NCI-H524 treated with DMSO at 0.1 percent for 48 hours (cell line): ENCODE measurements around the gene EXOC8.

Experiments used
- DNase-seq: peaks from one replicate; lab custom pipeline; 2025; lab: John Stamatoyannopoulos, UW

EXOC8 gene

DNA sequence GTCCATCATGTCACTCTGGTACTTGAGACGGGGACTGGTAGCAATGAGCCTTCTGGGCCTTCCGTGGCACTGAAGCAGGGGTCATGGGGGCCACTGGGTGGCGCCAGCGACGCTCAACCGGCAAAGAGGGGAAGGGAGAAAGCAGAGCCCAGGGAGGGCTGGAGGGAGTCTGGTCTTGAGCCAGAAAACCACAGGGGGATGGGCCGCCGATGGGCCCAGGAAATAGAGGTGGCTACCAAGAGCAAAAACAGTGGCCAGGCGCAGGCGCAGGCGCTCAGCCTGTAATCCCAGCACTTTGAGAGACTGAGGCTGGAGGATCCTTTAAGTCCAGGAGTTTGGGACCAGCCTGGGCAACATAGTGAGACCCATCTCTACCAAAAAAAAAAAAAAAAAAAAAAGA lies 21.8 kb downstream of the EXOC8 start:
- no peak for DNase-seq

DNA sequence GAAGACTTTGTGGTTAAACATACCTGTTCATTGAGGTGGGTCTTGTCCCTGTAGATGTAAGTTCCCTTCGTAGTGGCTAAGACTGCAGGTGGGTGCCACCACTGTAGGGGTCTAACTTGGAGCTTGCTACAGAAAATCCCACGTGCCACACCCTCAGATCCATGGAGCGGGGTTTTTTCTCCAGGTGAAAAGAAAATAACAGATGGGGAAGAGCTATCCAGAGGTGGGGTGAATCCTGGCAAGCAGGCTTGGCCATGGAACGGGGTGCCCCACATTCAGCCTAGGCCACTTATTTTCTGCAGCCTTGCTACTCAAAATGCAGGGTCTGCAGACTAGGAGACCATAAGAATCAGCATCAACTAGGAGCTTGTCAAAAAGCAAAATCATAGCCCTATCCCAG lies 24.0 kb downstream of the EXOC8 start:
- no peak for DNase-seq

GRCh38 chr1:231312432-231312788 lies 25.2 kb downstream of the EXOC8 start:
- DNase-seq, result no peak

DNA sequence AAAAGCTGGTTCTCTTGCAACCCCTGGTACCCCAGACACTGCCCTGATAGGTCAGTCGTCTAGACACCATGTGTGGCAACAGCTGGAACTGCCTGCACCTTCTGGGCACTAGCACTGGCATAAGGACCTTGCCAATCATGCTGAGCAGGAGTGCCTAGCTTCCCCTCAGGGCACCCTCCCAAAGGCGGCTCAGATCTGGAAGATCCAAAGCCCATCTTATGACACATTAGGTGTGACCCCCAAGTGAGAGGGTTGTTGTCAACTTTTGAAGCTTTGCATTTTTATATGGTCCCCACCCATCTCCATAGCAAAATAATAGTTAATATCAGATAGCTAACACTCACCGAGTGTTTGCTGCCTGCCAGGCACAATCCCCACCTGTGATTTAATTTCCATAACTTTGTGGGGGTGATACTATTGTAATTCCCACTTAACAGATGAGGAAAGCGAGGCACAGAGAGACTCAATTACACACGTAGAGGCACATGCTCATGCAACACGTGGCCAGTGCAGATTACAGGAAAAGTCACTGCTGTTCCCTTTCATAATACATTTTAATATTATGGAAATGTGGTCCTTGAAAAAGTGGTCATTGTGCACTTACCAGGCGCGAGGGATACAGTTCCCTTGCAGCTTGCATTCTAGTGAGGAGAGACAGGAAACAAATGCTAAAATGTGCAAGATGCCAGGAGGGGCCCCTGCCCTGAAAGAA lies 25.8 kb downstream of the EXOC8 start:
- DNase-seq, result no peak

DNA sequence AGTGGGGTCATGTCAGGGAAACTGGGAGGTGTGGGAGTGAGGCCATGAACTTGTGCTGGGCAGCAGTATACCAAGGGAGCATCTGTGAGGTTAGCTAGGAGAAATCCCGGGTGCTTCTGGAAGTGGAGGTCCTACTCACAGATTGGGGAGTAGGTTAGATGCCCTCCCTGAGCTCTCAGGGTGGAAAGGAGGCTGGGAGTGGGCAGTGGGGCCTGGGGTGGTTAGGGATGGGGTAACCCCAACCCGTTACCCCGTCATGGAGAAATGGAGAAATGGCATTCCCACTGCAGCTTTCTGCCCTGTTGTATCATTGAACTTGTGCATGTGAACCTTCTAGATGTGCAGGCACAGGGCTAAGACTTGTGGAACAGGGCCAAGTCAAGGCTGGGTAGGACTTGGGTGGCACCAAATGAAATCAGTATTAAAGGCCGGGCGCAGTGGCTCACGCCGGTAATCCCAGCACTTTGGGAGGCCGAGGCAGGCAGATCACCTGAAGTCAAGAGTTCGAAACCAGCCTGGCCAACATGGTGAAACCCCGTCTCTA lies 27.2 kb downstream of the EXOC8 start:
- DNase-seq, result no peak

DNA sequence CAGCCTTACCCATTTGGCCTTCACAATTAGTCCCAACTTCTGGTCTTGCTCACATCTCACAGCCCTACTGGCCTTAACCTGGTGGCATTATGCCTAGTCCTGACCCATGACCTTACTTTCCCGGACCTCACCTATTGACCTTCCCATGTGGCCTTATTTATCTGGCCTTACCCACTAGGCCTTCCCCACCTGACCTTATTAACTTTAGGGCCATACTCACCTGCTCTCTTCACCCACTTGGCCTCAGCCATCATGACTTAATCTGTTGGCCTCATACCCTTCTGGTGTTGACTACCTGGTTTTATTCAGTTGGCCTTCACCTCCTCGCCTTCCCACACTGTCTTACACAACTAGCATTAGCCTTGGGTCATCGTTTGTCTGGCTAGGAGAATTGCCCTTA lies 35.7 kb downstream of the EXOC8 start:
- DNase-seq, result no peak

DNA sequence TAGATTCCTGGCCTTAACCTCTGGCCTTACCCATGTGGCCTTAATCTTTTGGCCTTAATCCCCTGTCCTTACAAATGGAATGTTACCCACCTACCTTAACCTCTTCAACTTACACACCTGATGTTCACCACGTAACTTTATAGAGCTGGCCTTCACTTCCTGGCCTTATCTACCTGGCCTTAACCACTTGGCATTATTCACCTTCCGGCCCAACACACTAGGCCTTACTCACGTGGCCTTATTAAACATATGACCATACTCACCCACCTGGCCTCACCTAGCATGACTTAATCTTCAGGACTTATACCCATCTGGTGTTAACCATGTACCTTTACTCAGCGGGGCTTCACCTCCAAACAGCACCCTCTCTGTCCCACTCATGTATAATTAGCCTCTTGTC lies 41.7 kb downstream of the EXOC8 start:
- peak; percentile 50 for DNase-seq

DNA sequence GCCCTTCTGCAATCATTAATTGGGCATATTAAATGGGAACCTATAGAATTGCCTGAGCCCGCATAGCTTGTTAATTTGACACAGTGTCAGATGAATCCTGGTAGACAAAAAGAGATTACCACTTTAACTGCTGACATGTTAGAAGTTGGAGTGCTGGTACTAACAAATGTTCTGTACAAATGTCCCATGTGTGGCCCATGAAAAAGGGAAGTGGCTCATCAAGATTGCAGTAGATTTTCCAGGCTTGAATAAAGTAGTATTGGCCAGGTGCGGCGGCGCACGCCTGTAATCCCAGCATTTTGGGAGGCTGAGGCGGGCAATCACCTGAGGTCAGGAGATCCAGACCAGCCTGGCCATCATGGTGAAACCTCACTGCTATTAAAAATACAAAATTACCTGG lies 51.0 kb downstream of the EXOC8 start:
- no peak for DNase-seq

GRCh38 chr1:231284441-231284840 lies 53.2 kb downstream of the EXOC8 start:
- no peak for DNase-seq
